Neutrophil (primary cell): Measurements from ENCODE around the gene SGO2.
"Not testable (repeated sequence)": the region's sequence is repeated elsewhere in the genome, so short reads cannot be mapped to it uniquely, and the experiment has no call there.

Experiments used
- H3K27ac ChIP-seq: fragments of 200-600 bp; sonication (generic); 2 replicates; pipeline ENCODE4 v1.5.1; 2016; ENCODE audit warnings: mild to moderate bottlenecking, moderate library complexity
- H3K27me3 ChIP-seq: fragments of 200-600 bp; sonication (generic); 2 replicates; pipeline ENCODE4 v1.6.0; 2016; ENCODE audit warnings: mild to moderate bottlenecking
- H3K36me3 ChIP-seq: fragments of 200-600 bp; sonication (generic); 2 replicates; pipeline ENCODE4 v1.5.1; 2017
- H3K4me1 ChIP-seq, 2 experiments: fragments of 200-600 bp in 1 of 2; sonication (generic) in 1 of 2; 1 replicate in 1 of 2; 2 replicates in 1 of 2; pipeline versions ENCODE4 v1.5.1 to v1.6.1; 2013 to 2016; ENCODE audit warnings: low read depth in 1 of 2, low read length in 1 of 2, mild to moderate bottlenecking in 1 of 2, moderate library complexity in 1 of 2; ENCODE audit not compliant: control insufficient read depth in 1 of 2, insufficient read depth in 1 of 2
- H3K4me3 ChIP-seq, 2 experiments: fragments of 200-600 bp in 1 of 2; sonication (generic) in 1 of 2; 1 replicate in 1 of 2; 2 replicates in 1 of 2; pipeline ENCODE4 v1.5.1; 2013 to 2016; ENCODE audit warnings: low read depth in 1 of 2, low read length in 1 of 2, mild to moderate bottlenecking in 1 of 2, moderate library complexity in 1 of 2
- H3K9me3 ChIP-seq: fragments of 200-600 bp; sonication (generic); 2 replicates; pipeline ENCODE4 v1.5.1; 2016
- CTCF ChIP-seq: fragments of 200-600 bp; sonication (generic); IDR thresholded peaks from 2 replicates; pipeline ENCODE4 v1.5.1; 2016; ENCODE audit warnings: antibody characterized with exemption

SGO2 gene

GRCh38 chr2:200534572-200534971 is 8.6 kb downstream of the SGO2 start:
- no peak for TF ChIP-seq CTCF
- no peak overlapping the region for H3K27ac ChIP-seq
- H3K36me3 ChIP-seq = peaks cover 58% of the 10 kb centered on the region
- no peaks in the 10 kb centered on the region for H3K9me3 ChIP-seq
- no peak overlapping the region for H3K4me3 ChIP-seq
- H3K4me1 ChIP-seq = no peaks in the 10 kb centered on the region
- no peaks in the 10 kb centered on the region for H3K27me3 ChIP-seq

GRCh38 chr2:200538139-200538538 is 12.1 kb downstream of the SGO2 start:
- Histone ChIP-seq H3K4me1 (no peaks in the 10 kb centered on the region), H3K27me3 (no peaks in the 10 kb centered on the region), H3K4me3 (no peak overlapping the region), H3K36me3 (peaks cover 70% of the 10 kb centered on the region), H3K9me3 (no peaks in the 10 kb centered on the region), H3K27ac (no peak overlapping the region)
- no peak for TF ChIP-seq CTCF

- H3K27ac ChIP-seq = no peak overlapping the region
- H3K4me1 ChIP-seq = no peaks in the 10 kb centered on the region
- no peak for TF ChIP-seq CTCF
- no peak overlapping the region for H3K4me3 ChIP-seq
- H3K27me3 ChIP-seq = no peaks in the 10 kb centered on the region
- peaks cover 68% of the 10 kb centered on the region for H3K36me3 ChIP-seq
- no peaks in the 10 kb centered on the region for H3K9me3 ChIP-seq
Measured at GRCh38 chr2:200540793-200541192, 14.8 kb downstream of the SGO2 start.

DNA sequence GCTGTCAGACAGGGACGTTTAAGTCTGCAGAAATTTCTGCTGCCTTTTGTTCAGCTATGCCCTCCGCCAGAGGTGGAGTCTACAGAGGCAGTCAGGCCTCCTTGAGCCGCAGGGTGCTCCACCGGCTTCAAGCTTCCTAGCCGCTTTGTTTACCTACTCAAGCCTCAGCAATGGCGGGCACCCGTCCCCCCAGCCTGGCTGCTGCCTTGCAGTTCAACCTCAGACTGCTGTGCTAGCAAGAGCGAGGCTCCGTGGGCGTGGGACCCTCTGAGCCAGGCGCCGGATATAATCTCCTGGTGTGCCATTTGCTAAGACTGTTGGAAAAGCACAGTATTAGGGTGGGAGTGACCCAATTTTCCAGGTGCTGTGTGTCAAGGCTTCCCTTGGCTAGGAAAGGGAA is 40.6 kb downstream of the SGO2 start:
- not testable (repeated sequence) for H3K27me3 ChIP-seq, H3K4me3 ChIP-seq, H3K9me3 ChIP-seq, H3K27ac ChIP-seq, H3K4me1 ChIP-seq
- peaks cover 14% of the 10 kb centered on the region for H3K36me3 ChIP-seq

DNA sequence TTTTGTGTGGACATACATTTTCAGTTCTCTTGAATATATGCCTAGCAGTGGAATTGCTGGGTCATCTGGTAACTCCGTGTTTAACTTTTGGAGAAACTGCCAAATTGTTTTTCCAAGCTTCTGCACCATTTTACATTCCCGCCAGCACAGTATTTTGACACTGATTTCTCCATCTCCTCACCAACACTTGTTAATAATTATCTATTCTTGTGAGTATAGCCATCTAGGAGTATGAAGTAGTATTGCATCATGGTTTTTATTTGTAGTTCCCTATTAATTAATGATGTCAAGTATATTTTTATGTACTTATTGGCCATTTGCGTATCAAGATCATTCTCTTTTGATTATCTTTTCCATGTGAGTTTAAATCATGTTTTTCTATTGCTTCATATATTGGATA is 41.9 kb downstream of the SGO2 start:
- H3K36me3 ChIP-seq = peaks cover 19% of the 10 kb centered on the region
- H3K4me1 ChIP-seq = no peaks in the 10 kb centered on the region
- H3K27ac ChIP-seq = no peak overlapping the region
- no peaks in the 10 kb centered on the region for H3K27me3 ChIP-seq
- no peaks in the 10 kb centered on the region for H3K9me3 ChIP-seq
- no peak for TF ChIP-seq CTCF
- H3K4me3 ChIP-seq = no peak overlapping the region

DNA sequence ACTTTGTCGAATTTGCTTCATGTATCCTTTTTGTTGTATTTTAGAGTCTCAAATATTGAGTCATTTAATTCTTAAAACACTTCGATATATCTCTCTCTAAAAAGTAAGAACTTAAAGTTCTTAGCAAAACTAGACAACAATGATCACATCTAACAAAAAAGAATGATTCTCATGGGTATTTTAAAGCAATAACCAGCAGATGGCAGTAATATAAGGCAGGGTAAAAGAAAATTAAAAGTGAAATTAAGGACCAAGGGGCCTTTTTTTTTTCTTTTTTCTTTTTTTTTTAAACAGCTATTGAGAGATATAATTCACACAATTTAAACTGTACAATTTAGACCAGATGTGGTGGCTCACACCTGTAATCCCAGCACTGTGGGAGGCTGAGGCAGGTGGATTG is 50.0 kb downstream of the SGO2 start:
- Histone ChIP-seq H3K36me3 (peaks cover 14% of the 10 kb centered on the region), H3K4me3 (no peak overlapping the region), H3K27me3 (no peaks in the 10 kb centered on the region), H3K9me3 (no peaks in the 10 kb centered on the region), H3K4me1 (no peaks in the 10 kb centered on the region), H3K27ac (no peak overlapping the region)
- no peak for TF ChIP-seq CTCF
